Ramos (cell line): ENCODE measurements around the gene LCN15.
"Not testable (repeated sequence)": the region's sequence is repeated elsewhere in the genome, so short reads cannot be mapped to it uniquely, and the experiment has no call there.

Experiments used
- in situ Hi-C: fragments of 300-500 bp; cut with MboI; formaldehyde crosslinking; loops from one replicate; pipeline ENCODE4 v1.14.3; 2022; ENCODE audit warnings: low sequenced_read_pairs; ENCODE audit not compliant: unreplicated experiment

The LCN15 gene

DNA sequence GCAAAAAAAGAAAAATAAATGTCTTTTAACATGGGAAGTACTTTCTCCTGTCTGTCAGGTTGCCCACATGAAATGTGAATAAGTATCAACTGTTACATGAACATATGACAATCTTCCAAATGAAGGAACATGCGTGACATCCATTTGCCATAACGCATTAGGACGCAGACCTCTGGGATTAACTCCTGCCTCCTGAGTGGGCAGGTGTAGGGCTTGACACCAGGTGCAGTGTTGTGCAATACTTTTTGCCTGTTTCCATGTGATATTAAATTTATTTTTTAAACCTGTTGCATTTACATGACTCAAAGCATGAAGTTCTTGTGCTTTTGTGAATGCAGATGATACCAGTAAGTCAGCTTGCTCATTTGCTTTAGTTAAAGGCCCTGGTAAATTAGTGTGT is 18.1 kb upstream of the LCN15 start:
- in situ Hi-C loops = loop anchor here (25.0 kb wide), 2 partner anchors 455 to 680 kb away; partner anchors contain the start of genes CYSRT1, NSMF, RNF224 and SLC34A3

DNA sequence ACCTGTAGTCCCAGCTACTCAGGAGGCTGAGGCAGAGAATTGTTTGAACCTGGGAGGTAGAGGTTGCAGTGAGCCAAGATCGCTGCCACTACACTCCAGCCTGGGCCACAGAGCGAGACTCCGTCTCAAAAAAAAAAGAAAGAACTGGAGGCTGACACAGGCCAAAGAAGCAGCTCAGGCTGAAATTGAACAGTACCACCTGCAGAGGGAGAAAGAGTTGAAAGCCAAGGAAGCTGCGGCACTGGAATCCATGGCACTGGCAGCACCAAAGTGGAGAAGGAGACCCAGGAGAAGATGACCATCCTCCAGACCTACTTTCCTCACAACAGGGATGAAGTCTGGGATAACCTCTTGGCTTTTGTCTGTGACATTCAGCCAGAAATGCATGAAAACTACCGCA is 15.5 kb upstream of the LCN15 start:
- in situ Hi-C loops = loop anchor here (25.0 kb wide), 2 partner anchors 457 to 682 kb away; partner anchors contain the start of genes CYSRT1, NSMF, RNF224 and SLC34A3

DNA sequence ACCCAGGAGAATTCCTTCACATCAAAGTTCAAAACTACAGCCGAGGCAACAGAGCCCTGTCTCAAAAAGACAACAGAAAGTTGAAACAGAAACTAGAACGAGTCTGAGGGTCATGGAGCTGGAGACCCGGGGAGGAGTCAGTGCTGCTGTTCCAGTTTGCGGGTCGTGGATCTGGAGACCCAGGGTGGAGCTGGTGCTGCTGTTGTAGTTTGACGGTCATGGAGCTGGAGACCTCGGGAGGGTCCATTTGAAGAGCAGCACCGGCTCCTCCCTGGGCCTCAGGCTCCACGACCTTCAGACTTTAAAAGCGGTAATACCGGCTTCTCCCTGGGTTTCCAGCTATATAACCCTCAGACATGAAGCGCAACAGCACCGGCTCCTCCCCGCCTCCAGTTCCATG is 13.0 kb upstream of the LCN15 start:
- in situ Hi-C loops = loop anchor here (25.0 kb wide), 2 partner anchors 460 to 685 kb away; partner anchors contain the start of genes CYSRT1, NSMF, RNF224 and SLC34A3

DNA sequence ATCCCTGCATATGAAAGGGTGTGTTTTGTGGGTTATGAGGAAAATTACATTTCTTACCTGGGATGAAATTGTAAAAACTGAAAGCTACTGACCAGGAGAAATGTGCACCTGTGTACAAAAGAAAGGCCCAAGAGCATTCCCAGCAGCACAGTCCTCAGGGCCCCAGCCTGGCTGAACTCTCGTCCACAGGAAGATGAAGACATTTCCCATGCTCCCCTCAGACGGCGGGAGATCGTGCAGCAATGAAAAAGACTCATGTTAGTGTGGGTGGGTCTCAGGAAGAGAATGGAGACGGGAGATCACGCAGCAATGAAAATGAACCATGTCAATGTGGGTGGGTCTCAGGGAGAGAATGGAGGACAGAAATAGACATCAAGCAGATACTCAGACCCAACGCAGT is 12.6 kb upstream of the LCN15 start:
- in situ Hi-C loops = loop anchor here (25.0 kb wide), 2 partner anchors 460 to 685 kb away; partner anchors contain the start of genes CYSRT1, NSMF, RNF224 and SLC34A3

DNA sequence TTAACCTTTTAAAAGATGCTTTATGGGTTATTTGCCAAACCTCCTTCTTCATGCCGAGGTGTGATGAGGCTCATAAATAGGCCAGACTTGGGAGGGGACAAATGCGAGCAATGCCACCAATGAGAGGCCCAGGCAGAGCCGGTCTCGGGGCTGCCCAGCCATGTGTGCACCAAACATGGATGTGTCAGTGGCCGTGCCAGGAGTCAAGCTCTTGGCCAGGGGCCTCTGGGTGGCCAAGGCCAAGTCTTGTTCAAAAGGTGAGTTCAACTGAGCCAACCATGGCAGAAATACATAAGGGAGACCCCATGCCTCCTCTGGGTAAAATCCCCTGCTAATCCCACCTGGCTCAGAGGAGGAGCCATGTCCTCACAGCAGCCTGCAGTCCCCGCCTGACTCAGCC is 10.9 kb upstream of the LCN15 start:
- in situ Hi-C loops = loop anchor here (25.0 kb wide), 2 partner anchors 462 to 687 kb away; partner anchors contain the start of genes CYSRT1, NSMF, RNF224 and SLC34A3

DNA sequence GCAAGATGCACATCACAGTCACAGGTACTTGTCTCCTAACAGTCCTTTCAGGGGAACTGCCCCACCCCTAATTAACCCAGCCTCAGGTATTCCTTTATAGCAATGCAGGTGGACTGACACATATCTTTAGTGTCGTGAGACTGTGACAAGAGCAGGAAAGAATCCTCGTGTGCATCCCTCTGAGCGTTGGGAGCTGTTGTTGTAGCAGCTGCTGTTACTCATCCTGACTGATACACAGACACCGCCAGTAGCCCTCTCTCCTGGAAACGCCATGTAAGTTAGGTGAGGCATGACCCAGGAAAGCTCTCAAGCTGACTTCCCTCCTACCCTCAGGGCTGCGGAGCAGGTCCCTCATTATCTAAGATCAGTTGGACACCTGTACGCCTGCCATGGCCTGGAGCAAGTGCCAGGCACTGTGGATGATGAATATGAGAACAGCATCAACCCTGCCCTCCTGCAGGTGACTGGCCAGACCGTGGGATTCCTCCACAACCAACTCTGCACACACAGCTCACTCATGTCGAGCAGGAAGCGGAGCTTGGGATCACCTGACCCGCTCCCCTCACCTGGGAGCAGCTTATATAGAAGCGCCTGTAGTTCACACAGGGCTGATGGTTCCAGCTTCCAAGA is 10.2 kb upstream of the LCN15 start:
- in situ Hi-C loops = loop anchor here (25.0 kb wide), 2 partner anchors 463 to 688 kb away; partner anchors contain the start of genes CYSRT1, NSMF, RNF224 and SLC34A3

DNA sequence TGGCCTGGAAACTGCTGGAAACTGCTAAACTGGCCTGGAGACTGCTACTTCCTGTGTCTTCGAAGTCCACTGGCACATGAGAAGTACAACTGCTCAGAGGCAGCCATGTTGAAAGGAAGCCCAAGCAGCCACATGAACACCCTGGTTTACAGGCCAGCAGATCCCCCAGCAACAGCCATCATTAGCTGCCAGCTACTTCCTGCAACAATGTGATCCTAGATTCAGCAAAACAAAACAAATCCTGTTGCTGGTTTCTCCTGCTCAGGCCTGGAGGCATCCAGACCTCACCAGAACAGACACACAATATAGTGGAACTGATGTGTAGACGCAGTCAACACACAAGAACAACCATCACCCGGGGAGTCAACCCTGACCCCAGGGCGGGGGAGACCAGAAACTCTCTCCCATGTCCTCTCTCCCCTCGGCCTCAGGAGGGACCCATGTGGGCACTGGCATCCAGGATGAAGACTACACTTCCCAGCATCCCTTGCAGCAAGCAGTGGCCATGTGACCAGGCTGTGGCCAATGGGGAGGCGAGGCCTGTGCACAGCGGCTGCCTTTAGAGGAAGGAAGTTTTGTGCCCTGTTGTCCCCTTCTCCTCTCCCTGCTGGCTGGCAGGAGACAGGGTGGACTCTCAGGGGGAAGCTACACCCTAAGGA is 9.2 kb upstream of the LCN15 start:
- in situ Hi-C loops = no loop called here

DNA sequence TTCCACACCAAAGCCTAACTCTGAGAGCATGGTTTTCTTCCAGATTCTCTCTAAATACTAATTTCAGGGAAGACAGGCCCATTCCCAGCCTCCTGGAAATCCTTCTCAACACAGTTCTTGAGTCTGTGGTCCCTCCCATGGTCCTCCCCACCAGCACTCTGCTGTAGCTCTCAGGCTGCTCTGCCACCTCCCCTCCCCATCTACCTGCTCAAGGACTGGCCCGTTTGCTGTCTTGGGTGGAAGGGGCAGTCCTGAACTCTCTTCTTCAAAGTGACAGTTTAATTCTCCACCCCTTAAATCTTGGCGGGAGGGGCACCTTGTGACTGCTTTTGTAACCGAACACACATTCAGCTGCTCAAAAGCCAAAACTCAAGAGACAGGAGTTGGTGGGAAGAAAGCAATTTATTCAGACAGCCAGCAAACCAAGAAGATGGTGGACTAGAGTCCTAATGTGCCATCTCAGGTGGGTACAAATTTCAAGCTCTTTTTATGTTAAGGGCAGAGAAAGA is 7.6 kb upstream of the LCN15 start:
- in situ Hi-C loops = no loop called here

DNA sequence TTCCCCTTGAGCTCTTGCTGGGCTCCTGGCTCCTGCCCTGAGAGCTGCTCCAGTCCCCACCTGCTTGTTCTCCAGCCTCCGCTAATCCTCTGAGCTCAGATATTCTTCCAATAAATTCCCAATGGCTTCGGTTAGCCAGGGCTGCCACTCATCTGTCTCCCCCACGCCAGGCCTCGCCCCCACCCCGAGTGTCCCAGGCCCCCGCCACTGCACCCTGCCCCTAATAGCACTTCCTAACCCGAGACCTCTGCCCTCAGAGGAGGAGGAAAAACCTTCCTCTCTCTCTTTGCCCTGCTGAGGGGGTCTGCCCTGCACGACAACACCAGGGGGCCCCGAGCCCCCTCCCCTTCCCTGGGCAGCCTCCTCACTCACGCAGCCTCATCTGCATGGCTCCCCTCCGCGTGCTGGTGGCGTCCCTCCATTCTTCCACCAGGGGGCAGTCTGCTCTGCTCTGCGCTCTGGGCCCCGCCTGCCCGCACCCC is 5.4 kb upstream of the LCN15 start:
- in situ Hi-C loops = no loop called here

DNA sequence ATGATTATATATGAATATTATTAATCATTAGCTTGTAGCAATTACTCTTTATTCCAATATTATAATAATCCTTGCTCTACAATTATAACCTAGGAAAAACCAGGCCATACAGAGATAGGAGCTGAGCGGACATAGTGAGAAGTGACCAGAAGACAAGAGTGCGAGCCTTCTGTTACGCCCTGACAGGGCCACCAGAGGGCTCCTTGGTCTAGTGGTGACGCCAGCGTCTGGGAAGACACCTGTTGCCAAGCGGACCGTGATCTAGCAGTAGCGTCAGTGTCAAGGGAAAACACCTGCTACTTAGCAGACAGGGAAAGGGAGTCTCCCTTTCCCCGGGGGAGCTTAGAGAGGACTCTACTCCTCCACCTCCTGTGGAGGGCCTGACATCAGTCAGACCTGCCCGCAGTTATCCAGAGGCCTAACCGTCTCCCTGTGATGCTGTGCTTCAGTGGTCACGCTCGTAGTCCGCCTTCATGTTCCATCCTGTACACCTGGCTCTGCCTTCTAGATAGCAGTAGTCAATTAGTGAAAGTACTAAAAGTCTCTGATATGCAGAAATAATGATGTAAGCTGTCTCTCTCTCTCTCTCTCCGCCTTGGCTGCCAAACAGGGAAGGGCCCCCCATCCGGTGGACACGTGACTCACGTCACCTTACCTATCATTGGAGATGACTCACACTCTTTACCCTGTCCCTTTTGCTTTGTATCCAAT is 2.2 kb upstream of the LCN15 start:
- in situ Hi-C loops = not testable (repeated sequence)

DNA sequence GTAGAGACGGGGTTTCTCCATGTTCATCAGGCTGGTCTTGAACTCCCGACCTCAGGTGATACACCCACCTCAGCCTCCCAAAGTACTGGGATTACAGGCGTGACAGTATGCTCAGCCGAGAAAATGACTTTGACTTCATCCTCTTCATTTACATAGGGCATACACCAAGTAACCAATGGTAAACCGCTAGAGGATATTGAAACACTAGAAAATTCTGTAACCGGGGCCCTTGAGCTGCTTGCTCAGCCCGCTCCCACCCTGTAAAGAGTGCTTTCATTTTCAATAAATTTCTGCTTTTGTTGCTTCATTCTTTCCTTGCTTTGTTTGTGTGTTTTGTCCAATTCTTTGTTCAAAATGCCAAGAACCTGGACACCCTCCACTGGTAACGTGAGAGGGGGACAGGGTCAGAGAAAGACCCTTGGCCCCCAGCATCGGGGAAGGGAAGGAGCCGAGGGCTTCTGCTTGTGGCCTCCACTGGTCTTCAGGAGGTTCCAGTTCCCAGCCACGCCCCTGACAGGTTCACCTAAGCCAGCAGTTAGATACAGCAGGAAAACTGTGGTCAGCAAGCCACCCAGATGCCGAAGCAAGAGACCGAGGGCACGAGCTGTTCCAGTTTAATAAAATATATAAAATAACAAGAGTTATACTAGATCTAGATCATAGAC is 1.6 kb upstream of the LCN15 start:
- in situ Hi-C loops = not testable (repeated sequence)

DNA sequence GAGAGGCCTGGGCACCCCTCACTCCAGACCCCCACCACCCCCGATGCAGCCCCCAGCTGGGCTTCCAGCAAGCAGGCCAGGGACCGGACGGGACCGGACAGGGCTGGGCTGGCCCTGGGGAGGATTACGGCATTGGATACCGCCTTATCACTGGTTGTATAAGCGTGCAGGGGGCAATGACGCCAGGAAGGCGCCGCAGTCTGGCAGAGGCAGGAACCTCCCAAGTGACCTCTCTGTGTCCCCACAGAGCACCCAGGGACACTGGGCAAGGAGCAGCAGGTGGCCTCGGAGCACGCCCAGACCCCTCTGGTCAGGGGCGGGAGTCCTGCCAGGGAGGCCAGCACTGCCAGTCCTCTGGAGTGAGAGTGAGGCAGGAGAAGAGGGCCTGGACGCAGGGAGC is 723 bp upstream of the LCN15 start:
- in situ Hi-C loops = no loop called here

DNA sequence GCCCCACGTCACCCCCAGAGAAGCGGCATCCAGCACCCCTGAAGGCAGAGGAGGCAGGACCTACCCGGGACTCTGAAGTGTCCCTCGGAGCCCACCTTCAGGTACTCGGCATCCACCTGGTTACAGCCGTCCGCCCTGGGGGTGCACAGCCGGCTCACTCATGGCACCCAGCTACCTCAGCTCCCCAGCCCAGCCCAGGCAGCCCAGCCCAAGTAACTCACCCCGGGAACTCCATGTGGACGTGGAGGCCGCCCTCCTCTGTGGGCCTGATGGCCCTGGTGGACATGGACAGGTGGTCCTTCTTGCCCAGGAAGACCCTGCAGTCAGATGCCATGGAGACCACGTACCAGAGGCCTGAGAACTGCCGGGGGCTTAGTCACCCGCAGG is 676 bp downstream of the LCN15 start:
- in situ Hi-C loops = no loop called here

DNA sequence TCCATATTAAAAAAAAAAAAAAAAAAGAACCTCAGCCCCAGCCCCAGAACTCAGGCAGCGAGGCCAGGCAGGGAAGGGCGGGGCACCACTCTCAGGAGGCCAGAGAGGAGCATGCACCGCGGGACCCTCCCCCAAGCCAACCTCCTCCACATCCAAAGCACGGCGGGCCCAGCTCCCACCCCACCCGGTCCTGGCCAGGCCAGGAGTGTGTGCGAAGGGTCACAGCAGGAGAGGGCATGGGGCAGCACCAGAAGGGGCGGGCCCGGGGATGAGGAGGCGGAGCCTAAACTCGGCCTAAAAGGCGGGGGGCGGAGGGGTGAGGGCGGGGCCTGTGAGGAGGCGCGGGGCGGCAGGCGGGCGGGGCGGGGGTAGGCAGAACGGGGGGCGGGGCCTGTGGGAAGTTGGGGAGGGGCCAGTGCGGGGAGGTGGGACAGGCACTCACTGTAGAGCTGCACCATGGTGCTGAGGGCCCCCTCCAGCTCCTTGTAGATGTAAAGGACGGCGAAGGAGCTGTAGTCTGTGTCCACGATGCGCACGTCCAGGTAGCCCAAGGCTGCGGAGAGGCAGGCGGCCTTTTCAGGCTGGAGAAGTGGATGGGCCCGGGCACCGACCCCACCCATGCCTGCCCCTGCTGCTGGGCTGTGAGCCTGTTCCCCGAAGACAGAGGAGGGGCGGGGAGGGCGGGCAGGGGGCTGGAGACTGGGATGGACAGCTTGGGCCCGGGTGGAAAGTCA is 1.2 kb downstream of the LCN15 start:
- in situ Hi-C loops = no loop called here

DNA sequence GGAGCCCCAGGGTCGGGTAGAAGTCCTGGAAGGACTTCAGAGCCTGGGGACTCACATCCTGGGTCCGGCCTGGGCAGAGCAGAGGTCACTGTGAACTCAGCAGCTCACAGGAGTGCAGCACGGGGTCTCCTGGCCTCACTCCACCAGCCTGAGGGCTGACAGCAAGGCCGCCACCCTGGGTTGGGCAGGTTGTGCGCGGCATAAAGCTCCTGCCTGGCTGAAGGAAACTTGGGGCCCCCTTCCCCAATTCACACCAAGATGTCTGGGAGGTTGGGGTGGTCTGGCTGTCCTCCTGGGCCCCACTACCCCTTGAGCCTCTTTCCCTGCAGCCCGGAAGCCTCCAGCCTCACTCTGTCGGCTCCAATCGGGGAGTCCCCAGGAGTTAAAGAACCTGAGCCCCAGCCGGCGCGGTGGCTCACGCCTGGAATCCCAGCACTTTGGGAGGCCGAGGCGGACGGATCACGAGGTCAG is 2.1 kb downstream of the LCN15 start:
- in situ Hi-C loops = no loop called here

DNA sequence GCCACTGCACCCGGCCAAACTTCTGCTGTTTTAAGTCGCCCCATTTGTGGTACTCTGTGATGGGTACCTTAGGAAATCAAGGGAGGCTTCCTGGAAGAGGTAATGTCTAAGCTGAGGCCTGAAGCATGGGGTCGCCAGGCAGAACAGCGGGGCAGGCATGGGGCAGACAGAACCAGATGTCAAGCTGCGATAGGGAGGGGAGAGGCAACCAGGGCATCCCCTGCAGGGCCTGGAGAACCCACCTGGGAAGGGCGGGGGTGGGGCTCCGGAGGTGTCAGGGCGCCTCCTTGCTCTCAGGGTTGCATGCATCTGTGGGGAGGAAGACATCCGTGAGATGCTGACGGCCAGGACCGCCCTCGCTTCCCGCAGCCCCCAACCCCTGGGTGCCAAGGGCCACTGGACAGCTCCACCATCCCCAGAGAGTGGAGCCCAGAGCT is 2.8 kb downstream of the LCN15 start:
- in situ Hi-C loops = no loop called here

DNA sequence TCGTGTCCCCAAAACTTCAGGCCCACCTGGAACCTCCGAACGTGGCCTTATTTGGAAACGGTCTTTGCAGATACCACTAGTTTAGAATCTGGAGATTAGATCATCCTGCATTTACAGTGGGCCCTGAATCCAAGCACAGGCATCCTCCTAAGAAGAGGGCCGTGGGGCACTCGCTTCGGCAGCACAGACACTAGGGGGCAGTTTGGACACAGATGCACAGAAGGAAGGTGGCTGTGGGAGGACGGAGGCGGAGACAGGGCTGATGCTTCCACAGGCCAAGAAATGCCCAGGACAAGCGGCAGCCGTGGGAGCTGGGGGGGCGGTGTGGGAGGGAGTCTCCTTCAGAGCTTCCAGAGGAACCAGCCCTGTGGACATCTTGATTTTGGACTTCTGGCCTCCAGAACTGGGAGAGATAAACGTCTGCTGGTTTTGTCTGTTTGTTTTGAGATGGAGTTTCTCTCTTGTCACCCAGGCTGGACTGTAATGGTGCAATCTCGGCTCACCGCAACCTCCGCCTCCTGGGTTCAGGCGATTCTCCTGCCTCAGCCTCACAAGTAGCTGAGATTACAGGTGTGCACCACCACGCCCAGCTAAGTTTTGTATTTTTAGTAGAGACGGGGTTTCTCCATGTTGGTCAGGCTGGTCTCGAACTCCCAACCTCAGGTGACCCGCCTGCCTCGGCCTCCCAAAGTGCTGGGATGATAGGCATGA is 3.3 kb downstream of the LCN15 start:
- in situ Hi-C loops = not testable (repeated sequence)

DNA sequence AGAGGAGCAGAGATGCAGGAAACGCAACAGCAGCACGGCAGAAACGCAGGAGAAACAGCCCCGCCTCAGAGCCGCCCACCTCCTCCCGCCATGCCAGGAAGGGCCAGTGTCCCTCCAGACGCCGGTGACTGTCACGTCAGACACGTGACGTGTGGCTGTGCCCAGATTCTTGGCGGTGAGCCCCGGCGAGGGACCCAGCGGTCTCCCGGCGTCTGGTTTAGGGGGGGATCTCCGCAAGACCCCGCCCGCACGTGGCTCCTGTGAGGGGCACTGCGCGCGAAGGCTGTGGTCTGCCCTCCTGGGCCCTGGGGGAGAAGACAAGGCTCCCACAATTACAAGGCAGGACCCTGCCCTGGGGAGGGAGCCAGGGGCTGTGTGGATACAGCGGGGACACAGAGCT is 3.9 kb downstream of the LCN15 start:
- in situ Hi-C loops = no loop called here
